HG03460 (cell line): ENCODE data around the gene TMEM202.
A peak's percentile ranks its signal among the peaks of the same experiment; 100 is the strongest.
"Not testable (repeated sequence)": the region's sequence is repeated elsewhere in the genome, so short reads cannot be mapped to it uniquely, and the experiment has no call there.

Source experiments
- ATAC-seq: cut with Tn5 transposase; IDR thresholded peaks from one replicate; pipeline ENCODE4 v1.9.1; 2021; ENCODE audit not compliant: unreplicated experiment

TMEM202 gene

GRCh38 chr15:72397796-72398588 is at the start of gene TMEM202:
TSS of gene TMEM202 (plus strand) at chr15:72398305. CDS start at chr15:72398327, 22 bp downstream.
- ATAC-seq = no peak

- ATAC-seq = no peak
Measured at GRCh38 chr15:72353266-72353665, 44.8 kb upstream of the TMEM202 start.

- no peak for ATAC-seq
Measured at GRCh38 chr15:72354496-72354895, 43.6 kb upstream of the TMEM202 start.

- no peak for ATAC-seq
Measured at GRCh38 chr15:72358121-72358520, 40.0 kb upstream of the TMEM202 start.

GRCh38 chr15:72358650-72359171 is 39.4 kb upstream of the TMEM202 start:
- no peak for ATAC-seq

- ATAC-seq = no peak
Measured at GRCh38 chr15:72361176-72361575, 36.9 kb upstream of the TMEM202 start.

GRCh38 chr15:72365844-72366243 is 32.3 kb upstream of the TMEM202 start:
- ATAC-seq = peak; percentile 92

GRCh38 chr15:72368325-72368724 is 29.8 kb upstream of the TMEM202 start:
- no peak for ATAC-seq

- no peak for ATAC-seq
Measured at GRCh38 chr15:72368899-72369298, 29.2 kb upstream of the TMEM202 start.

- no peak for ATAC-seq
Measured at GRCh38 chr15:72369964-72370363, 28.1 kb upstream of the TMEM202 start.

GRCh38 chr15:72372361-72372760 is 25.7 kb upstream of the TMEM202 start:
- ATAC-seq = no peak

GRCh38 chr15:72375501-72375845 is 22.6 kb upstream of the TMEM202 start:
- peak; percentile 32 for ATAC-seq

- peak; percentile 75 for ATAC-seq
Measured at GRCh38 chr15:72375846-72376581, 22.1 kb upstream of the TMEM202 start, which contains the start of gene HEXA. TSS of gene HEXA (minus strand) at chr15:72376014. CDS start at chr15:72375972, 42 bp downstream.

GRCh38 chr15:72377331-72377730 is 20.8 kb upstream of the TMEM202 start:
- ATAC-seq = no peak

- ATAC-seq = not testable (repeated sequence)
Measured at GRCh38 chr15:72379106-72379505, 19.0 kb upstream of the TMEM202 start.

- no peak for ATAC-seq
Measured at GRCh38 chr15:72379856-72380430, 18.2 kb upstream of the TMEM202 start.

- ATAC-seq = no peak
Measured at GRCh38 chr15:72380743-72381142, 17.4 kb upstream of the TMEM202 start.

- ATAC-seq = no peak
Measured at GRCh38 chr15:72382146-72382545, 16.0 kb upstream of the TMEM202 start.

- ATAC-seq = no peak
Measured at GRCh38 chr15:72387741-72388140, 10.4 kb upstream of the TMEM202 start.

GRCh38 chr15:72389231-72389630 is 8.9 kb upstream of the TMEM202 start:
- ATAC-seq = no peak

- not testable (repeated sequence) for ATAC-seq
Measured at GRCh38 chr15:72396331-72396730, 1.8 kb upstream of the TMEM202 start.

- no peak for ATAC-seq
Measured at GRCh38 chr15:72398648-72399047, 543 bp downstream of the TMEM202 start.
